SK-N-SH (cell line): ENCODE measurements around the gene NEMP1. TPM values are rescaled to one million over a fixed set of nuclear protein-coding genes. Genes with fewer than 3 reads are reported as not detected.
"Not testable (repeated sequence)": the region's sequence is repeated elsewhere in the genome, so short reads cannot be mapped to it uniquely, and the experiment has no call there.

Source experiments
- CTCF ChIA-PET: fragments of 300-600, 350-600 bp; formaldehyde crosslinking; extraction: SDS; loops from one replicate; lab custom pipeline; 2021; lab: Yijun Ruan, JAX
- POLR2A ChIA-PET: fragments of 350-600 bp; sonication (Branson Sonifier 250); formaldehyde crosslinking; extraction: SDS; loops from one replicate; lab custom pipeline; 2020; ENCODE audit warnings: antibody characterized with exemption, inconsistent platforms; lab: Yijun Ruan, JAX
- DNase-seq: peaks from one replicate; pipeline ENCODE4 v3.0.0; 2012
- H2AFZ ChIP-seq: fragments of 200-600 bp; sonication (generic); 2 replicates; pipeline ENCODE4 v1.8.1; 2016; ENCODE audit warnings: antibody characterized with exemption, mild to moderate bottlenecking, low read depth
- H3F3A ChIP-seq: fragments of 200-600 bp; sonication (generic); replicated peaks from 2 replicates; pipeline ENCODE3; 2016; ENCODE audit warnings: antibody characterized with exemption, mild to moderate bottlenecking; ENCODE audit not compliant: insufficient read depth
- H3K27ac ChIP-seq, 2 experiments: fragments of 200-500 bp in 1 of 2; fragments of 200-600 bp in 1 of 2; sonication (Bioruptor generic) in 1 of 2; sonication (generic), shearing (Covaris generic) in 1 of 2; 2 replicates each; pipeline versions ENCODE4 v1.5.1 to v1.6.1; 2014 to 2016; ENCODE audit warnings: low read depth in 2 of 2, inconsistent platforms in 1 of 2, low read length in 1 of 2, mild to moderate bottlenecking in 1 of 2, mixed read lengths in 1 of 2
- H3K27me3 ChIP-seq: fragments of 200-600 bp; sonication (generic), shearing (Covaris generic); 2 replicates; pipeline ENCODE4 v1.6.1; 2016; ENCODE audit warnings: mixed run types; ENCODE audit not compliant: insufficient read depth
- H3K36me3 ChIP-seq, 2 experiments: fragments of 200-500 bp in 1 of 2; fragments of 200-600 bp in 1 of 2; sonication (Bioruptor generic) in 1 of 2; sonication (generic) in 1 of 2; replicated peaks in 1 of 2; 2 replicates each; pipeline versions ENCODE3 to v1.5.1; 2014 to 2016; ENCODE audit warnings: low read length in 1 of 2, mild to moderate bottlenecking in 1 of 2; ENCODE audit not compliant: insufficient read depth in 2 of 2, control insufficient read depth in 1 of 2
- H3K4me1 ChIP-seq, 2 experiments: fragments of 200-500 bp in 1 of 2; fragments of 200-600 bp in 1 of 2; sonication (Bioruptor generic) in 1 of 2; sonication (generic), shearing (Covaris generic) in 1 of 2; 2 replicates each; pipeline versions ENCODE4 v1.5.1 to v1.6.1; 2014 to 2016; ENCODE audit warnings: low read depth in 1 of 2, low read length in 1 of 2, mixed run types in 1 of 2; ENCODE audit not compliant: insufficient read depth in 2 of 2, control insufficient read depth in 1 of 2
- H3K4me2 ChIP-seq: fragments of 200-600 bp; sonication (generic), shearing (Covaris generic); 2 replicates; pipeline ENCODE4 v1.6.1; 2017; ENCODE audit warnings: mixed run types
- H3K4me3 ChIP-seq, 2 experiments: fragments of 200-500 bp in 1 of 2; fragments of 200-600 bp in 1 of 2; sonication (Bioruptor generic) in 1 of 2; sonication (generic), shearing (Covaris generic) in 1 of 2; 2 replicates each; pipeline versions ENCODE4 v1.5.1 to v1.8.1; 2014 to 2016; ENCODE audit warnings: low read depth in 2 of 2, inconsistent platforms in 1 of 2, low read length in 1 of 2, mild to moderate bottlenecking in 1 of 2, mixed read lengths in 1 of 2, moderate library complexity in 1 of 2
- H3K79me2 ChIP-seq: fragments of 200-600 bp; sonication (generic); 2 replicates; pipeline ENCODE4 v1.8.1; 2017; ENCODE audit warnings: mild to moderate bottlenecking; ENCODE audit not compliant: insufficient read depth
- H3K9ac ChIP-seq: fragments of 200-600 bp; sonication (generic); 2 replicates; pipeline ENCODE4 v1.6.1; 2017; ENCODE audit warnings: mixed run types
- H3K9me2 ChIP-seq: fragments of 200-600 bp; sonication (generic); 2 replicates; pipeline ENCODE4 v1.6.1; 2017; ENCODE audit warnings: mixed run types
- H3K9me3 ChIP-seq: fragments of 200-600 bp; sonication (generic); 2 replicates; pipeline ENCODE4 v1.6.1; 2017; ENCODE audit warnings: mixed run types, mild to moderate bottlenecking, moderate library complexity
- H4K20me1 ChIP-seq: fragments of 200-600 bp; sonication (generic); 2 replicates; pipeline ENCODE4 v1.6.1; 2017; ENCODE audit warnings: mild to moderate bottlenecking, mixed run types; ENCODE audit not compliant: insufficient read depth
- CTCF ChIP-seq: fragments of 200-600 bp; sonication (generic); IDR thresholded peaks from 2 replicates; pipeline ENCODE4 v1.6.1; 2017; ENCODE audit warnings: antibody characterized with exemption, mild to moderate bottlenecking, moderate library complexity
- GABPA ChIP-seq: IDR thresholded peaks from 2 replicates; pipeline ENCODE4 v1.4.0; 2012; ENCODE audit warnings: low read depth, mild to moderate bottlenecking
- IRF3 ChIP-seq: fragments of 150-350 bp; IDR thresholded peaks from 2 replicates; pipeline ENCODE4 v1.6.1; 2016; ENCODE audit warnings: mild to moderate bottlenecking, low read depth, low read length
- MAX ChIP-seq: IDR thresholded peaks from 2 replicates; pipeline ENCODE4 v1.4.0; 2012; ENCODE audit warnings: low read depth
- MEF2A ChIP-seq: IDR thresholded peaks from 2 replicates; pipeline ENCODE4 v1.4.0; 2012; ENCODE audit warnings: low read depth, borderline replicate concordance
- NFIC ChIP-seq: IDR thresholded peaks from 2 replicates; pipeline ENCODE4 v1.4.0; 2012; ENCODE audit warnings: borderline replicate concordance
- POLR2AphosphoS5 ChIP-seq: IDR thresholded peaks from 2 replicates; pipeline ENCODE4 v1.6.1; 2012; ENCODE audit warnings: low read depth, low read length
- RCOR1 ChIP-seq: fragments of 150-350 bp; IDR thresholded peaks from 2 replicates; pipeline ENCODE4 v1.6.1; 2017; ENCODE audit warnings: antibody characterized with exemption, low read length
- SIN3A ChIP-seq: IDR thresholded peaks from 2 replicates; pipeline ENCODE4 v1.6.1; 2012; ENCODE audit warnings: low read depth, mild to moderate bottlenecking, low read length, moderate library complexity, borderline replicate concordance
- TAF1 ChIP-seq: IDR thresholded peaks from 2 replicates; pipeline ENCODE4 v1.6.1; 2012; ENCODE audit warnings: low read depth, mild to moderate bottlenecking, low read length, moderate library complexity, borderline replicate concordance
- TCF12 ChIP-seq: IDR thresholded peaks from 2 replicates; pipeline ENCODE4 v1.4.0; 2012
- USF1 ChIP-seq: IDR thresholded peaks from 2 replicates; pipeline ENCODE4 v1.4.0; 2012; ENCODE audit warnings: low read depth, borderline replicate concordance
- WGBS: methylation state at CpG from one replicate; pipeline ENCODE4 v1.1.6; 2017; ENCODE audit warnings: low lambda C conversion rate; 5-methylcytosine and 5-hydroxymethylcytosine counted together
- polyA plus RNA-seq, 3 experiments: library from polyadenylated mRNA; depleted of rRNA; stranded (reverse); fragments of >200 nt; gene quantifications; 2 replicates each; pipeline ENCODE4 v1.2.3, GENCODE V29; 2012

NEMP1 gene
- polyA plus RNA-seq, 1 of the 3 experiments (the other 2 are of a cell fraction): 6.2 TPM

GRCh38 chr12:57079821-57080220 is 1.2 kb upstream of the NEMP1 start:
- peaks cover 0 to 4% of the 10 kb centered on the region in 2 experiments; a peak in 2 of 4 replicates for H3K4me1 ChIP-seq
- H3K4me3 ChIP-seq: no peak overlapping the region
- no peak overlapping the region for H3K9ac ChIP-seq
- peaks cover 32% of the 10 kb centered on the region for H3K79me2 ChIP-seq
- H3K4me2 ChIP-seq: peak overlapping the region; percentile 74; the same call in 1 of the 2 replicates
- H3K27me3 ChIP-seq: no peaks in the 10 kb centered on the region
- no peaks in the 10 kb centered on the region for H4K20me1 ChIP-seq
- TF ChIP-seq MAX (no peak), SIN3A (no peak), MEF2A (no peak), TAF1 (no peak), NFIC (no peak), TCF12 (no peak), RCOR1 (no peak), USF1 (no peak), IRF3 (no peak), CTCF (no peak), GABPA (no peak), POLR2AphosphoS5 (no peak)
- POLR2A ChIA-PET: interaction anchor here (1.1 to 1.6 kb wide), 2 partner anchors 19 to 32 kb away, joined by 4 to 7 read pairs; partner anchors contain the start of gene STAT6
- H3F3A ChIP-seq: peaks cover 14% of the 10 kb centered on the region
- WGBS: 65% methylated on average over 1 of the region's 1 CpG
- DNase-seq: no peak
- no peaks in the 10 kb centered on the region for H3K9me3 ChIP-seq
- H3K27ac ChIP-seq: peak overlapping the region in 1 of 2 experiments; percentile 79; a peak in 1 of 4 replicates
- CTCF ChIA-PET: interaction anchor here (1.3 to 14.9 kb wide), 7 partner anchors 11 to 159 kb away, joined by 3 to 339 read pairs (median 14); partner anchors contain the start of genes NAB2 and STAT6
- H3K36me3 ChIP-seq: no peaks in the 10 kb centered on the region
- peak overlapping the region; percentile 93; the same call in 1 of the 2 replicates for H2AFZ ChIP-seq
- H3K9me2 ChIP-seq: no peaks in the 10 kb centered on the region

- WGBS: 94% methylated on average over 6 of the region's 6 CpGs
- H3K27me3 ChIP-seq, H3K4me1 ChIP-seq, H3K4me2 ChIP-seq, H3K4me3 ChIP-seq, H2AFZ ChIP-seq, H4K20me1 ChIP-seq, DNase-seq, H3K9ac ChIP-seq, H3K9me2 ChIP-seq, H3K9me3 ChIP-seq, H3K27ac ChIP-seq: not testable (repeated sequence)
- Histone ChIP-seq H3K79me2 (peaks cover 52% of the 10 kb centered on the region), H3F3A (peaks cover 13% of the 10 kb centered on the region), H3K36me3 (peaks cover 7 to 14% of the 10 kb centered on the region in 2 experiments)
- ChIA-PET POLR2A (interaction anchor here (0.6 kb wide), 1 partner anchor 29 kb away, joined by 5 read pairs; no protein-coding TSS in a partner anchor), CTCF (interaction anchor here (0.9 to 14.9 kb wide), 7 partner anchors 11 to 139 kb away, joined by 3 to 339 read pairs (median 5); partner anchors contain the start of genes NAB2, STAT6 and ZBTB39)
Measured at GRCh38 chr12:57073566-57074450, 4.8 kb downstream of the NEMP1 start.
